MG63 (cell line): ENCODE results near the gene TBC1D1. TPM values are rescaled to one million over a fixed set of nuclear protein-coding genes. Genes with fewer than 3 reads are reported as not detected.
A peak's percentile ranks its signal among the peaks of the same experiment; 100 is the strongest.

Experiments
- DNase-seq: peaks from one replicate; pipeline ENCODE4 v3.0.0-alpha.2; 2020
- H3K27me3 ChIP-seq: fragments of 250-450 bp; sonication (Bioruptor Pico); 2 replicates; pipeline ENCODE4 v1.5.1; 2020; ENCODE audit warnings: mild to moderate bottlenecking, moderate library complexity
- H3K36me3 ChIP-seq: fragments of 250-450 bp; sonication (Bioruptor Pico); 2 replicates; pipeline ENCODE4 v1.5.1; 2020; ENCODE audit warnings: mild to moderate bottlenecking, moderate library complexity
- H3K4me3 ChIP-seq: fragments of 250-450 bp; sonication (Bioruptor Pico); 2 replicates; pipeline ENCODE4 v1.5.1; 2020; ENCODE audit warnings: mild to moderate bottlenecking, moderate library complexity
- H3K9me3 ChIP-seq: fragments of 250-450 bp; sonication (Bioruptor Pico); 2 replicates; pipeline ENCODE4 v1.5.1; 2020; ENCODE audit warnings: mild to moderate bottlenecking, moderate library complexity
- total RNA-seq: library from RNA; depleted of rRNA; stranded (reverse); fragments of >200 nt; shearing (Covaris generic); gene quantifications from 2 replicates; pipeline ENCODE4 v1.2.3, GENCODE V29; 2014; ENCODE audit warnings: low replicate concordance

TBC1D1 gene
- total RNA-seq, 1 experiment from 2014 or later = 15.5 TPM

DNA sequence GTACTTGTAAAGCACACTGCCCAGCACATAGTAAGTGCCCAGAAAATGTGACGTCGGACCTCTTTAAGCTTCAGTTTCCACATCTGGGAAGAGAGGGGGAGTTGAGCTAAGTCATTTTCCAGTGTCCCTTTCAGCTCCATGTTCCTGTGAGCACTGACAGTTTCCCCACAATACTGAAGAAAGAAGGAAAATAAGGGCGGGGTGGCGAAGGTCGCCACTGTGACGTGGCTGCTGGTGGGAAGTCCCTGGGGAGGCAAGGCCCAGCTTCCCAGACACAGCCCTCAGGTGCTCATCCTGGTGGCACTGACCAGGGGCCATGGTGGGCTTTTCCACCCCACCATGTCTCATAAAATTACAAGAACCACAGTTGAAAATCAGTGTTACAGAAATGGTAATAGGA, 191.1 kb downstream of the TBC1D1 start:
- no peaks in the 10 kb centered on the region for H3K27me3 ChIP-seq
- H3K4me3 ChIP-seq = no peak overlapping the region
- H3K9me3 ChIP-seq = no peaks in the 10 kb centered on the region
- DNase-seq = no peak
- H3K36me3 ChIP-seq = no peaks in the 10 kb centered on the region

DNA sequence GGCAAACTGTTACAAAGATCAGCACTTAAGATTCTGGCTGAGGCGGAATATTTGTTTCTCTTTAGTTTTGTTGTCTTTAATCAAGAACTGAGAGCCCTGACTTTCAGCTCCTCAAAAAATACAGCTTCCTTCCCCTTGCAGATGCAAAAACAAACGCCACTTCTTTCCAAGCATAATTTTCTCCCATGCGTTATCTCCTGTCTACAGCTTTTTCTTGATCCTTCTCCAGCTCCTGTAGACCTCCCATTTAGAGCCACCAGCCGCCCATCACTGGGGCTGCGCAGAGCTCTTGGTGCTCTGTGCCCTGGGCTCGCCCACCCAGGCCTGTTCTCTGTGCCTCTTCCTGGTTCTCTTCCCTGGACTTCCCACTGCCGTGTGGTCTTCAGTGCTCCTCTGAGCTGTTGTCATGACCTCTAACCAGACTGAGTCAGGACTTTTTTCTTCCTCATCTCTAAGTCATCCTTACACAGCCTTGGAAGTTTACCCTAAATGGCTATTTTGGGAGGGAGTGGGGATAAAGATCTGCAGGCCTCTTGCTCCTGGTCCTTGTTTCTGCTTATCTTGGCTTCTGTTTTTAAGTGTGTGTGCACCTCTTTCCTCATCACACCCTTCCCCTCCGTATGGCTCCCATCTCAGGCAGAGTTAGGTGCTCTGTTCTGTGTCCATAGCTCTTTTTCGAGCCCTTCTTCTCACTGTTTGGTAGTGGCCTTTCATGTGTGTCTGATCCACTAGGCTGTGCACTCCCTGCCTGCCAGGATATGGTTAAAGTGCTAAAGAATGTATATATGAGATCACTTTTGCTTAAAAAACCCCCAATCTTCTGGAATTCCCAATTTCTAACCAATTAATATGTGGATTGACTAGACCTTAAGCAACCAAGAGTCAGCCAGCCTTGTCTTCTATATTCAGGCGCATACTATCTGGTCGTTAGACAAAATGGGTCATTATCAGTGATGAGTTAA, 191.8 kb downstream of the TBC1D1 start:
- no peak overlapping the region for H3K4me3 ChIP-seq
- H3K36me3 ChIP-seq = no peaks in the 10 kb centered on the region

DNA sequence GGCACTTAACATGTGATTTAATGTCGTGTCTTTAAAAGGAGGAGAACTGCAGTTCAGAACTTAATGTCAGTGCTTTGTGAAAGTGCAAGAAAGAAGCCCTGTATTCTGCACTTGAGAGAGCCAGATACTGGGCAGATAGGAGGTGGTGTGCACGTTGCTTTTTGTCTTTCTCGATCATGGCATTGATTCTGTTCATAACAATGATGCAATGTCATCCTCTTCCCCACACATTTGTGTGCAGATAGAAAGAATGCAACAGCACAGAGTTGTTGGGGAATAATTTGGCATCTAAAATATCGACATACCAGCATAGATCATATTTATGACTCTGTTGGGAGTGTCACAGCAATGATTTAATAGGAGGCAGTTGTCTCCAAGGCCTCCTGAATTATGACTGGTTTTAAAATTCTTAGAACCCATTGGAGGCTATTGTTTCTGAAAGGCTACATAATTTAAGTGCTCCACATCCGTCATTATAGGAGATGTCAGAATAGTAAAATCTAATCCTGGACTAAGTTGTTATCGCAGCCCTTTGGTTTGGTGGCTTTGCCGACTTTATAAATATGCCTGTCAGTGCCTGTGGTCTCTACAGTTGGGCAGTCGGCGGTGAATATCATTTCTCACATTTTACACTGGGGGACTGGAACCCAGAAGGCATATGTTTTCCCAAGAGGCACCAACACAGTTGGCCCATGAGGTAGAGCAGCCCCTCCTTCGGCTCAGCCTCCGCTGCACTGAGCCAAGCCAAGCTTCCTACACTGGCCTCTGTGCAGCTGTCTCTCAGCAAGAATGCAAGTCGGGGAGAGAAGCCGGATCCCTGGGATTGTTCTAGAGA, 194.2 kb downstream of the TBC1D1 start:
- DNase-seq = no peak
- H3K27me3 ChIP-seq = no peaks in the 10 kb centered on the region
- no peaks in the 10 kb centered on the region for H3K9me3 ChIP-seq
- H3K36me3 ChIP-seq = no peaks in the 10 kb centered on the region
- H3K4me3 ChIP-seq = no peak overlapping the region

More for the DNA sequence above, 191.8 kb downstream of the TBC1D1 start:
- no peaks in the 10 kb centered on the region for H3K27me3 ChIP-seq
- DNase-seq = peak; percentile 67
- no peaks in the 10 kb centered on the region for H3K9me3 ChIP-seq

DNA sequence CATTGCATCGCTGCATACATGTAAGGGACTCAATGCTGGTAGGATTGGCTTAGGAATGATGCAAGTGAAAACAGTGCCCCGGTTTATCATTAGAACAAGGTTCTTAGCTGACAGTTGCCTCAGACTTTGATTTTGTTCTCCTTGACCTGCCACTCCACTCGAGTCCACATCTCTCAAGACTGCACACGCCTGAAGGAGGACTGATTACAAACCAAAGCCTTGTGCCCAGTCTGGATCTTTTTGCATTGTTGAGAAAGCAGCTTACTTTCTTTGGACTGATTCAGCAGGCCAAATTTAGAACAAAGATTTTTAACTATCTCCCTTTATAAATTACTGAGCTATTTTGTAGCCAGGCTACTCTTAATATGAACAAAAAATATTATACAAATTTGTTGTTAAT, 194.9 kb downstream of the TBC1D1 start:
- no peak overlapping the region for H3K4me3 ChIP-seq
- H3K36me3 ChIP-seq = no peaks in the 10 kb centered on the region
- no peaks in the 10 kb centered on the region for H3K27me3 ChIP-seq
- H3K9me3 ChIP-seq = no peaks in the 10 kb centered on the region
- no peak for DNase-seq

DNA sequence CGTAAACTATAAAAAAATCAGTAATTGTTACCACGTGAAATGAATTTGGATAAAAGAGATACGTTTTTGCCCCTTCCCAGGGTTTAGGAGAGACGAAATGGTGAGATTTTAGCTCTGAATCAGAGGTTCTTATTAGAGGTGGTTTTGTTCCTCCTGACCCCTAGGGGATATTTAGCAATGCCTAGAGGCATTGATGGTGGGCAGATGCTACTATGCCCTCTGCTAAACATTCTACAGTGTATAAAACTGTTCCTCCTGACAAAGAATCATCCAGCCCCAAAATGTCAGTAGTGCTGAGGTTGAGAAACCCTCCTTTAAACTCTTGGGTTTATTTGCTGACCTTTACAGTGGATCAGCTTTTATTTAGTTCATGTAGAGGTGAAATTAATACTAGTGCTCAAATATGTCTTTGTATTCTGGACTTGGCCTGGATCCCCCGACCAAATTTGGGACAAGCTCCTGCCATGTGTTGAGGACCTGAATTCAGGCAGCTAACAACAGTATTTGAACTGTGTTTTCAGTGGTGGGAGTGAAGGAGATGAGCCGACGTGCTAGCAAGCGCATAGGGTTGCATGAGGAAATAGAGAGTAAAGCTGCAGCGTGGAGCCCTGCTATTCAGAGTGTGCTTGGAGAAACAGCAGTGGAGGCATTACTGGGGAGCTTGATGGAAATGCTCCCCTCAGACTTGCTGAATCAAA, 195.4 kb downstream of the TBC1D1 start:
- H3K27me3 ChIP-seq = no peaks in the 10 kb centered on the region
- no peaks in the 10 kb centered on the region for H3K36me3 ChIP-seq
- H3K9me3 ChIP-seq = no peaks in the 10 kb centered on the region
- no peak overlapping the region for H3K4me3 ChIP-seq
- DNase-seq = no peak

DNA sequence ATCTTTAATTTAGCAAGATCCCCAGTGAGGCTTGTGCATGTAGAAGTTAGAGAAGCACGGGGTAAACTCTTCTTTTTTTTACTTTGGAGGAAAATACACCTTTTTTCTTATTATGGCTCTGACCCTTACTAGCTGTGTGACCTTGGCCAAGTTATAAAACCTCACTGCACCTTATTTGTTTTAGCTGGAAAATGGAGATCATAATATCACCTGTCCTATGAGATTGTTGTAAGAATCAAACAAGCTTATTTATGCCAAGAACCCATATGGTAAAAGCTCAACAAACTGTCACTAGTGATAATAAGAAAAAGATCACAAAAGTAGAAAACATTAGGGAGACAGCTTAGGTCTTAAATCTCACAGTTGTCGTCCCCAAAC, 196.0 kb downstream of the TBC1D1 start:
- DNase-seq = no peak
- Histone ChIP-seq H3K36me3 (no peaks in the 10 kb centered on the region), H3K9me3 (no peaks in the 10 kb centered on the region), H3K4me3 (no peak overlapping the region), H3K27me3 (no peaks in the 10 kb centered on the region)

DNA sequence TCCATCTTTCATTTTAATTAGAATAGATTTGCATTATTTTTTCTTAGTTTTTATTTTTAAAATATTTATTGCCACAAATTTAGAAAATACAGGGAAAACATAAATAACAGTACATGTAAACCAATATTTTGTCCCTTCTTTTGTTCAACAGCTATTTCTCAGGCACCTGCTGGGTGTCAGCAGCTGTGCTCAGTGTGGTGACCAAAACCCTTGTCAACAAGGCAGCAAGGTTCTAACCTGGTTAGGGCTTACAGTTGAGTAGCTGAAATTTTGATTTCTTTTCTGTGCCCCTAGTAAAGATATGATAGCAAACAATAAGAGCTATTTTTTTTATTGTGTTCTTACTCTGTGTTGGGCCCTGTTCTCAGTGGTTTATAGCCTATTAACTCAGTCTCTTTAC, 197.4 kb downstream of the TBC1D1 start:
- no peaks in the 10 kb centered on the region for H3K9me3 ChIP-seq
- H3K4me3 ChIP-seq = no peak overlapping the region
- no peaks in the 10 kb centered on the region for H3K36me3 ChIP-seq
- H3K27me3 ChIP-seq = no peaks in the 10 kb centered on the region
- no peak for DNase-seq

DNA sequence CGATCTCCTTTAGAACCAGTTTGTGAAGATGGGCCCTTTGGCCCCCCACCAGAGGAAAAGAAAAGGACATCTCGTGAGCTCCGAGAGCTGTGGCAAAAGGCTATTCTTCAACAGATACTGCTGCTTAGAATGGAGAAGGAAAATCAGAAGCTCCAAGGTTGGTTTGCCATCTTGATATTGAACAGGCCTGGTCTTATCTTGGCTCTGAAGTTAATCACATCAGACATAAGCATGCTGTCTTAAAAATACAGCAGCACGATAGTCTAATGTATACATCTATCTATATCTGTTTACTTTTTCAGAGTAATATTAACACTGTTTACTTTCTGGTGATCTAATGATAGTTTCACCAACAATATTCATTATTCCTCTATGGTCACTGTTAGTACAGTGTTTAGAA, 199.1 kb downstream of the TBC1D1 start:
- no peak for DNase-seq
- H3K36me3 ChIP-seq = no peaks in the 10 kb centered on the region
- H3K27me3 ChIP-seq = no peaks in the 10 kb centered on the region
- no peaks in the 10 kb centered on the region for H3K9me3 ChIP-seq
- no peak overlapping the region for H3K4me3 ChIP-seq

DNA sequence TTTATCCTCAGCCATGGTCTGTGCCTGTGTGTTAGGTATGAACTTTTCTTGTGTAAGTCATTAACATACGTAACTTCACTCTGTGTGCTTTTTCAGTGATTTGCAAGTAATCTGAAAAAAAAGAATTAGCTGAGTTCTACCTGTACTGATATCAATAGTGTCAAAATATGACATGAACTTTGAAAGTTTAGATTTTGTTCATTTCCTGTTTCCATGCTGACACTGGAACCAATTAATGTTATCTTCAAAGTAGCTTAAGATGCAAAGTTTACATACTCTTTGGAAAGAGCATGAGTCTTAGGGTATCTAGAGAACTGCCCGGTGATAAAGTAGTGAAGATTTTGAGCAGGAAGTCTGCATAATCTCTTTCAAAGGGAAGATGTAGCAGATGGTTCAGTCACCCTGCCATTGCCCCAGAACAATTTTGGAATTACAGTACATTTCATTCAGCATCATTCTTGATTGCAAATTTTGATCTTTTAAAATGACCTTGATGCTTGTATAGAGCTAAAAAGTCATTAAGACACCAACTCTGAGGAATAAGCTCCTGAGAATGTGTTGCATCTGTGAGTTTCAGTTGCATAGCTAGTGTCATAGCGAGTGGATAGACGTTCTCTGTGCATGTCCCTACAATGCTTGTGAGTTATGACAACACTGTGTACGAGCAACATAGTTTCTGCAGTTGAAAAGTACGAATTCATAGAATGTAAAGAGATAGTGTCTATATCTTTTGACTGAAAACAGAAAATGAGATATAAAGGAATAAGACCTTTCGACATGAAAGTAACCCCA, 199.8 kb downstream of the TBC1D1 start:
- DNase-seq = no peak
- H3K27me3 ChIP-seq = no peaks in the 10 kb centered on the region
- H3K4me3 ChIP-seq = no peak overlapping the region
- H3K36me3 ChIP-seq = no peaks in the 10 kb centered on the region
- no peaks in the 10 kb centered on the region for H3K9me3 ChIP-seq

DNA sequence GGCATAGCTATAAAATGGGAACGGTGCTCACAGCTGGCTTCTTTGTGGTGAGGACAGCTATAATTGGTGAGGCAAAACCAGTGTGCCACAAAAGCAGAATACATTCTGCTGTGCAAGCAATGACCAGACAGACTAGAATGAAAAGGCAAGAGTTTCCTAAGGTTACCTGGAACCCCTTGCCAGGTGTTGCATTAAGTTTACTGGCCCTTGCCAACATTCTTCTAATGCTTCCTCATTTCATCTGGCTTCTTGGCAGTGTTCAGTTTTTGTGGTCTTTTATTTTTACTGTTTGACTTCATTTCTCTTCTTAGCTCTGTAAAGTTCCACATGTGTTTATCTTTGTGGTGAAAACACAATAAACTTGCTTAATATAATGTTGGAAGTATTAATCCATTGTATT, 200.8 kb downstream of the TBC1D1 start:
- H3K4me3 ChIP-seq = no peak overlapping the region
- no peaks in the 10 kb centered on the region for H3K9me3 ChIP-seq
- DNase-seq = no peak
- no peaks in the 10 kb centered on the region for H3K36me3 ChIP-seq
- H3K27me3 ChIP-seq = no peaks in the 10 kb centered on the region

DNA sequence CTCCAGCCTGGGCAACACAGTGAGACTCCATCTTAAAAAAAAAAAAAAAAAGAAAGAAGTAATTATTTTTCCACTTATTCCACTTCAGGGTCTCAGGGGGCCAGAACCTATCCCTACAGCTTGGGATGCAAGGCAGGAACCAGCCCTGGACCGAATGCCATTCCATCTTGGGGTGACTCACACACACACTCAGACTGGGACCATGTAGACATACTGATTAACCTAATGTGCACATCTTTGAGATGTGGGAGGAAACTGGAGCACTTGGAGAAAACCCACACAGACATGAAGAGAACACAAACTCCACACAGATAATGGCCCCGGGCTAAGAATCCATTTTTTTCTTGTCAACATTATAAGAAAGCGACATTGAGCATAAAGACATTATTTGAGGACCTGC, 201.8 kb downstream of the TBC1D1 start:
- H3K4me3 ChIP-seq = no peak overlapping the region
- H3K9me3 ChIP-seq = no peaks in the 10 kb centered on the region
- DNase-seq = no peak
- no peaks in the 10 kb centered on the region for H3K36me3 ChIP-seq
- no peaks in the 10 kb centered on the region for H3K27me3 ChIP-seq

DNA sequence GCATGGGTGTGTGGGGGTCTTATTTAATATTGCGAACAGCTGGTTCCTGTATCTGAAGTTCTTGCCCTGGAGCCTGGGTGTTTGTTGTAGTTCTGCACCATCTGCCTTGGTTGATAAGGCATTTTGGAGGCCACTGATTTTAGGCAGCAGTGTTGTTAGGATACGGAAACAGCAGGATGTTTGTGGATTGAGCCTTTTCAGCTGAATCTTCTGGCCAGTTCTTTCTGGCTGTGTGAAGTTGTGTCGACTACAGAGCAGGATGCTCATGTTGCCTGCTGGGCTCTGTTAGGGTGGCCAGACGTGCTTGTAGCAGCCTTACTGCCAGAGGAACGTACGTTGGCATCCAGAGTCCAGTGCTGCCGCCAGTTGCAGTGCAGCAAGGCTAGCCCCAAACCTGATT, 203.5 kb downstream of the TBC1D1 start:
- Histone ChIP-seq H3K4me3 (no peak overlapping the region), H3K36me3 (no peaks in the 10 kb centered on the region), H3K27me3 (no peaks in the 10 kb centered on the region), H3K9me3 (no peaks in the 10 kb centered on the region)
- DNase-seq = no peak

DNA sequence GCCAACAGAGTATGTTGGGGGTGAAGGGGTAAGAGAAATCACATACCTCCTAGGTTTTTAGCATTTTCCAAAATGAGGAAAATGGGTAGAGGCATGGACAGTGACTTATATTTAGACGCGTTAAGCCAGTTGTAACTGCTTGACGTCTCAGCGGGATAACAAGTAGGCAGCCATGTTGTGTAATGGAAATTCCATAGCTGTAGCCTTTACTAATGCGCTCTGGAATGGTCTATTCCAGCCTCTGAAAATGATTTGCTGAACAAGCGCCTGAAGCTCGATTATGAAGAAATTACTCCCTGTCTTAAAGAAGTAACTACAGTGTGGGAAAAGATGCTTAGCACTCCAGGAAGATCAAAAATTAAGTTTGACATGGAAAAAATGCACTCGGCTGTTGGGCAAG, 204.8 kb downstream of the TBC1D1 start:
- Histone ChIP-seq H3K9me3 (no peaks in the 10 kb centered on the region), H3K4me3 (no peak overlapping the region), H3K27me3 (no peaks in the 10 kb centered on the region), H3K36me3 (no peaks in the 10 kb centered on the region)
- no peak for DNase-seq

DNA sequence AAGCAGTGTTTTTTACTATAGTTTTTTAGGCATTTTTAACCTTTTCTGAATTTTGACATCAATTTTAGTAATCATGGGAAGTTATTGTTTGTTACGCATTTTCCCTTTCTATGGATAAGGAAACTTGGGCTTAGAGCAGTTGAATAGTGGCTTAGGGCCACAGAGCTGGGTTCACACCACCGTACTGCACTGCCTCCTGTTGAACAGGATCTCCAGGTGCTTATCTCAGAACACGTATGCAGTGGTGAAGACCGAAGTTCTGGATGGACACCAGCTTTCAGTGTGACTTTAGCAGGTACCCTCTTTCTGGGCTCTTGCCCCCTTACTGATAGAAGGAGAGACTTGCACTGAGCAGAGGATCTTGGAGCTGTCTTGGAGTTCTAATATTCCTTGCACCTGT, 206.9 kb downstream of the TBC1D1 start:
- no peaks in the 10 kb centered on the region for H3K9me3 ChIP-seq
- no peaks in the 10 kb centered on the region for H3K36me3 ChIP-seq
- no peak for DNase-seq
- no peak overlapping the region for H3K4me3 ChIP-seq
- no peaks in the 10 kb centered on the region for H3K27me3 ChIP-seq

DNA sequence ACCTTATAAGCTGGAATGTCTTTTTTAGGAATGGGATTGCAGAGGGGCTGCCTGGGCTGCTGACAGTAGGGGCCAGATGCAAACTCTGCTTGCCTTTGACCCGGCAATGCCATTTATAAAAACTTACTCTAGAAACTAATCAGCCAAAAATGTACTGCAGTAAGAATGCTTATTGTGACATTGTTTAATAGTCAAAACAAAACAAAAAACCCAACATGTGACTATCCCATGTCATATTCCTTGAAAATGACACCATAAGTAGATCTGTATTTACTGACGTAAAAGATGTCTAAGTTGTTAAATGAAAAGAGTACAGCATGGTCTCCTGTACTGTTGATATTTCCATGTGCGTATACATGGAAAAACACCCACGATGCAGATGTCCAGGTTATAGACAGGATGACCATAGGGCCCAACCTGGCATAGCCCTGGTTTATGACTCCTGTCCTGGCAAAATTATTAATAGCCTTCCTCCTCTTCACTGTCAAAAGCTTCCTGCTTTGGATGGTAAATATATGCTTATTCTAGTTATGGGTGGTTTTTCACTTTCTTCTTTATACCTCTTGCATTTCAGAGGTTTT, 208.2 kb downstream of the TBC1D1 start:
- Histone ChIP-seq H3K4me3 (no peak overlapping the region), H3K27me3 (no peaks in the 10 kb centered on the region), H3K9me3 (no peaks in the 10 kb centered on the region), H3K36me3 (no peaks in the 10 kb centered on the region)
- no peak for DNase-seq

DNA sequence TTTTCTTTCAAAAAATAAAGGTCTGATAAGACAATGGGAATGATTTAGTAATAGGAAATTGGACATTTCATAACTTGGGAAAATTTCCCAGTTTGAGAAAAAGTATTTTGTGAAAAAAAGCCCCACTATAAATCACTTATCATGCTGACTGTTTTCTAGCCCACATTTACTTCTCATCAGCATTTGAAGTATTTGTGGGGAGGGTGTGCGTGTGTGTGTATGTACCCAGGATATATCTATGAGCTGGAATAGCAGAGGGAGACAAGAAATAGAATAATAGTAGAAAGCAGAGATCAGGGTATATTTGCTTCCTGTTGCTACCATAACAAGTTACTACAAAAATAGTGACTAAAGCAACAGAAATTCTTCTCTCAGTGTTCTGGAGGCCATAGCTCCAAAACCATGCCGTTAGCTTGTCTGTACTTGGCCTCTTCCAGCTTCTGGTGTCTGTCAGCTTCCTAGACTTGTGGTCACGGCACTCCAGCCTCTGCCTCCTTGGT, 209.1 kb downstream of the TBC1D1 start:
- H3K27me3 ChIP-seq = no peaks in the 10 kb centered on the region
- H3K4me3 ChIP-seq = no peak overlapping the region
- no peak for DNase-seq
- no peaks in the 10 kb centered on the region for H3K36me3 ChIP-seq
- no peaks in the 10 kb centered on the region for H3K9me3 ChIP-seq
